Measurements from ENCODE around the gene FBXO31. TPM values are rescaled to one million over a fixed set of nuclear protein-coding genes. Genes with fewer than 3 reads are reported as not detected.

Gene FBXO31
- total and polyA plus RNA-seq, 2 donors from 2014 or later: 12.5 to 34.9 TPM

DNA sequence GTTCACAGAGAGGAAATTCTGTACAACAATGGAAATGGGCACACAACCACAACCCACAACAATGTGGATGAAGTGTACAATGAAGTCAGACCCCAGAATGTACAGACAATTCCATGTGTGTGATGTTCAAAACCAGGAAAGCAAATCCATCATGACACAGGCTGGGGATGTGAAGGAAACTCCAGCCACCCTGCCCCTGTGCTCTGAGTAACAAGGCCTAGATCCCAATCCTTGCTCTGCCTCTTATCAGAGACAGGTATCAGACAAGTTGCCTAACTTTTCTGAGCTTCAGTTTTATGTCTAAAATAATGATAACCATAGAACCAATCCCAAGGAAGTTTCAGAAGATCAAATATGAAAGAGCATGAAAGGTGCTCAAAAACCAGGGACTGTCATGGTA is 64.6 kb downstream of the FBXO31 start:
- H3K36me3 ChIP-seq (ENCODE audit: control insufficient read depth in 2 of 3, insufficient read depth in 3 of 3, low read length in 3 of 3): no peaks in the 10 kb centered on the region
- DNase-seq (no peak), FAIRE-seq (no peak)
- no peak overlapping the region for H3K4me3 ChIP-seq (ENCODE audit: low read length in 3 of 3)
- no peak overlapping the region for H3K27ac ChIP-seq (ENCODE audit: low read depth in 2 of 2, low read length in 2 of 2)
- H3K4me1 ChIP-seq (ENCODE audit: control insufficient read depth in 2 of 3, insufficient read depth in 2 of 3, low read depth in 1 of 3, low read length in 3 of 3): peaks cover 5 to 7% (median 6%) of the 10 kb centered on the region in 3 donors
- TF ChIP-seq, protein P1, sequence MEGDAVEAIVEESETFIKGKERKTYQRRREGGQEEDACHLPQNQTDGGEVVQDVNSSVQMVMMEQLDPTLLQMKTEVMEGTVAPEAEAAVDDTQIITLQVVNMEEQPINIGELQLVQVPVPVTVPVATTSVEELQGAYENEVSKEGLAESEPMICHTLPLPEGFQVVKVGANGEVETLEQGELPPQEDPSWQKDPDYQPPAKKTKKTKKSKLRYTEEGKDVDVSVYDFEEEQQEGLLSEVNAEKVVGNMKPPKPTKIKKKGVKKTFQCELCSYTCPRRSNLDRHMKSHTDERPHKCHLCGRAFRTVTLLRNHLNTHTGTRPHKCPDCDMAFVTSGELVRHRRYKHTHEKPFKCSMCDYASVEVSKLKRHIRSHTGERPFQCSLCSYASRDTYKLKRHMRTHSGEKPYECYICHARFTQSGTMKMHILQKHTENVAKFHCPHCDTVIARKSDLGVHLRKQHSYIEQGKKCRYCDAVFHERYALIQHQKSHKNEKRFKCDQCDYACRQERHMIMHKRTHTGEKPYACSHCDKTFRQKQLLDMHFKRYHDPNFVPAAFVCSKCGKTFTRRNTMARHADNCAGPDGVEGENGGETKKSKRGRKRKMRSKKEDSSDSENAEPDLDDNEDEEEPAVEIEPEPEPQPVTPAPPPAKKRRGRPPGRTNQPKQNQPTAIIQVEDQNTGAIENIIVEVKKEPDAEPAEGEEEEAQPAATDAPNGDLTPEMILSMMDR (IDR thresholded peaks at IDR 0.05; ENCODE audit: borderline replicate concordance, extremely low read depth, insufficient read depth): no peak
- no peaks in the 10 kb centered on the region for H3K27me3 ChIP-seq (ENCODE audit: control insufficient read depth, insufficient read depth, low read length)
- no peak overlapping the region for H3K9ac ChIP-seq (ENCODE audit: low read length in 3 of 3)
- H3K9me3 ChIP-seq (ENCODE audit: control insufficient read depth in 2 of 3, insufficient read depth in 1 of 3, low read length in 3 of 3): no peaks in the 10 kb centered on the region
- intact Hi-C loops (cut with DNase I): no loop called here

DNA sequence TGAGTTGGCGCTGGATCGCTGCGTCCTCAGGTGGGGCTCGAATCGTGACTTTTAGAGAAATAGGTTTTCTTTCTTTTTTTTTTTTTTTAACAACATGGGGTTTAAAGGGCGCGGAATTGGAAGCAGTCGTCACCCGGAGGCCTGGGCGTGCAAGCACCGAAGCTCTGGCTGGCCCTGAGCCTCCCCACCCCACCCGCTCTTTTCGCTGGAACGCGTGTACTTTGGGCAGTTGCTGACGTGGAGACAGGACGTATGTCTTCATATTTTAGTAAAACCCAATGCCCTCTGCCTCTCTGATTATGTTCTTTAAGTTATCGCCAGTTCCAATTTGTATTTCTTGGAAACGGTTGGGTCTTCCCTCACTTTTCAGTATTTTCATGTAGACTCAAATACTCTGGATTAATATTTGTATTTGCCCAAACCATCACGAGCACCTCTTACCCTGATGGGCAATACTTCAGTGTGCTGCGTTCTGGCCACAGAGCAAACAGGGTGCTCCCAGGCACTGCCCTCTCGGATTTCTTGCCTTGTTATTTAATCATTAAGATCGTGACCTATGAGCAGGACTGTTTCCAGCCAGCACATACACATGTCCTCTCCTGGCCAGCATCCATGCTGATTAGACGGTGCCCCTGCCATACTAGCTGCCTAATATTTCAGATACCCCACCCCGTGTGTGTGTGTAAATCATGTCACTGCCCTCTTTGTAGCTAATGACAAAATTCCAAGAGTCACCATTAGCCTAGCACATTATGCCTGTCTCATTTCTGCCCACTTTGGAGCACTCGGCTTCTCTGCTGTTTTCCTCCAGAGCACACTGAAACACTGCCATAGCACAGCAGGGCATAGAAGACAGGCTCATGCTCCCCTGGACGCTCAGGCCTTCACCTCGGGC is 65.6 kb downstream of the FBXO31 start:
- TF ChIP-seq, protein P1 (IDR thresholded peaks at IDR 0.05; ENCODE audit: borderline replicate concordance, extremely low read depth, insufficient read depth): no peak
- peak overlapping the region; percentile 86 to 96 (median 87) for H3K9ac ChIP-seq (ENCODE audit: low read length in 3 of 3)
- H3K27me3 ChIP-seq (ENCODE audit: control insufficient read depth, insufficient read depth, low read length): no peaks in the 10 kb centered on the region
- FAIRE-seq: no peak
- H3K9me3 ChIP-seq (ENCODE audit: control insufficient read depth in 2 of 3, insufficient read depth in 1 of 3, low read length in 3 of 3): no peaks in the 10 kb centered on the region
- H3K27ac ChIP-seq (ENCODE audit: low read depth in 2 of 2, low read length in 2 of 2): peak overlapping the region; percentile 90 to 91
- peaks cover 5 to 7% (median 6%) of the 10 kb centered on the region in 3 donors for H3K4me1 ChIP-seq (ENCODE audit: control insufficient read depth in 2 of 3, insufficient read depth in 2 of 3, low read depth in 1 of 3, low read length in 3 of 3)
- H3K36me3 ChIP-seq (ENCODE audit: control insufficient read depth in 2 of 3, insufficient read depth in 3 of 3, low read length in 3 of 3): no peaks in the 10 kb centered on the region
- H3K4me3 ChIP-seq (ENCODE audit: low read length in 3 of 3): peak overlapping the region; percentile 85 to 92 (median 89)
- DNase-seq: peak; percentile 32 to 81 (median 68)
- intact Hi-C loops (cut with DNase I): no loop called here

DNA sequence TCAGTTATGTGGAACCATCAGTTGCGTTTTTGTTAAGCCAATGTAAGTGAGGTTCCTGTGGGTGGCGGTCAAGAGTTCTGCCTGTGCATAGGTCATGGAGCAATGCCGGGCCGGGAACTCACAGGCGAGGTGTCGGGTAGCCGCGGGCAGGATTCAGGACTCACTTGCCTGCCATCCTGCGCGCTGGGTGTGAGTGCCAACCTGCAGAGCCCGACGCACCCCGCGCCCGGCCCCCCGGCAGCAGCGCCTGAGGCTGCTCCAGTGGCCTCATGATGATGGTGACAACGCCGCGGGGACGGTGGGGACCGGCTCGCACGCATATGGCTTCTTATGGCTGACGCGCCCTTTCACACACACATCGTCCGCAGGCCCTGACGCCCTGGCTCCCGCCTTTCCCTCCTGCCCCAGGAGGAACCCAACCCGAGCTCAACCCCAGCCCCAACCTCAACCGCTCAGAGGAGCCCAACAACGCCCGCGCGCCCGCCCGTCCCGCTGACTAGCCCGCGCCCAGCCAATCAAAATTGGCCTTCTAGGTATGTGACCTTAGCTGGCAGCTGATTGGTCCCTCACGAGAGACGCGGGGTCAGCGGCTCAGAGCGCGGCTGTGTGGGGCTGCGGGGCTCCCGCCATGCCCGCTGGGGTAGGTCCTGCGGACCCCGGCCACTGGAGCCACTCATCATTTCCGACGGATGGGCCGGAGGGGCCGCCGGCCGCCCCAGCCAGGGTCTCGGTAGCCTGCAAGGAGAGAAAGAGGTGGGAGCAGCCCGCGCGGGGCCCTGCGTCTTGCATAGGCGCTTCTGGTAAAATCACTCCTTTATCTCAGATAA is 66.4 kb downstream of the FBXO31 start, which contains the start of gene C16orf95:
C16orf95 (minus strand) TSS at position 470 of the 827 bp plus-strand sequence; CDS start at position 320, 150 bp downstream.
- Histone ChIP-seq H3K9ac (ENCODE audit: low read length in 3 of 3) (peak within 1 kb of the TSS; percentile 86 to 96 (median 87)), H3K9me3 (ENCODE audit: control insufficient read depth in 2 of 3, insufficient read depth in 1 of 3, low read length in 3 of 3) (no peaks in the 10 kb centered on the region), H3K4me1 (ENCODE audit: control insufficient read depth in 2 of 3, insufficient read depth in 2 of 3, low read depth in 1 of 3, low read length in 3 of 3) (peaks cover 5 to 7% (median 6%) of the 10 kb centered on the region in 3 donors), H3K36me3 (ENCODE audit: control insufficient read depth in 2 of 3, insufficient read depth in 3 of 3, low read length in 3 of 3) (no peaks in the 10 kb centered on the region), H3K27me3 (ENCODE audit: control insufficient read depth, insufficient read depth, low read length) (no peaks in the 10 kb centered on the region), H3K4me3 (ENCODE audit: low read length in 3 of 3) (peak within 1 kb of the TSS; percentile 85 to 92 (median 89)), H3K27ac (ENCODE audit: low read depth in 2 of 2, low read length in 2 of 2) (peak within 1 kb of the TSS; percentile 90 to 91)
- intact Hi-C loops (cut with DNase I): no loop called here
- DNase-seq (peak; percentile 98 to 99 (median 98)), FAIRE-seq (no peak)
- TF ChIP-seq, protein P1 (IDR thresholded peaks at IDR 0.05; ENCODE audit: borderline replicate concordance, extremely low read depth, insufficient read depth): peak; percentile 53

Measured in kidney (tissue), 14 donors.